Suppressor macrophage treated with lipopolysaccharide for 1 hour (primary cell): Measurements from ENCODE around the gene SMIM12.
"Not testable (repeated sequence)": the region's sequence is repeated elsewhere in the genome, so short reads cannot be mapped to it uniquely, and the experiment has no call there.

ENCODE experiments used
- DNase-seq, 3 donors: peaks; one replicate each; pipeline ENCODE4 v3.0.0-alpha.2; 2020 to 2022

SMIM12 gene

DNA sequence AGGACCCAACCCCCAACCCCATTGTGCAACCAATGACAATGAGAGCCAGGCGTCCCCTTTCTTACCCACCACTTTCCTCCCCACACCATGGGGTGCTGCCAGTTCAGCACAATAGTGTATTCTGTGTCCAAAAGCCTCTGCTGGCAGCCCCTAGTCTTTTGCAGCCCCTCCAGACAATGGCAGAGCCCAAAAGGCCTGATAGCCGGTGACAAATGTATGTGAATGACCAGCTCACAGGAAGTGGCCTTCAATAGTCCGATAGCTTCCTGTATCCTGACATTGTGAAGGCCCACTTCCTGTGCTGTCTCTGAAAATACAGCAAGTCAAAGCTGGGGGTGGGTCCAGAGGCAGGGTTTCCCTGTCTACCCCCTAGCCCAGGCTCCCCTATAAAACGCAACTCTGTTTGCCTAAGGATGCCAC lies 16.6 kb downstream of the SMIM12 start:
- no peak for DNase-seq

GRCh38 chr1:34842073-34842472 lies 17.5 kb downstream of the SMIM12 start:
- no peak for DNase-seq

GRCh38 chr1:34840426-34840825 lies 19.1 kb downstream of the SMIM12 start:
- DNase-seq: no peak

GRCh38 chr1:34839526-34840305 lies 19.8 kb downstream of the SMIM12 start:
- no peak for DNase-seq

GRCh38 chr1:34833711-34834110 lies 25.8 kb downstream of the SMIM12 start:
- DNase-seq: no peak

DNA sequence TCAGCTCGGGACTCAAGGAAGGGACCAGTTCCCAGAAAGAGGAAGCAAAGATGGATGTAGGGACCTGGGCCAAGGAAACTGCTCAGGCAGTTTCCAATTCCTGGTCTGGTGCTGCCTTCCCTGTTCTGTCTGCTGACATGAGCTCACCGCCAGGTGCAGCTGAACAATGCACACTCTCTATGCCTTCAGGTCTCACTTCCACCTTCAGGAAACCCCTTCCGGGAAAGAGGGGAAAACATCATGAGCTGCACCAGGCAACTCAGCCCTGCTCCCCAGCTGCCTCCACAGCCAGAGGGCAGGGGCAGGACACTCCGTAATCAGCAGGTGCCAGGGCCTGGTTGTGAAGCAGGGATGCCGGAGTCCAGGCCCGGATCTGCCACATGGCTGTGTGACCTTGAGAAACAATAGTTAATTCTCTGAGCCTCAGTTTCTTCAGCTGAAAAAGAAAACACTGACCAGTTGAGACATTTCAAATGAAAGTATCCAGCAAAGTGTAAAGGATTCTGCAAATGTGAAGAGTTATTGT lies 27.8 kb downstream of the SMIM12 start:
- DNase-seq: no peak

GRCh38 chr1:34829250-34829649 lies 30.3 kb downstream of the SMIM12 start:
- DNase-seq: no peak

DNA sequence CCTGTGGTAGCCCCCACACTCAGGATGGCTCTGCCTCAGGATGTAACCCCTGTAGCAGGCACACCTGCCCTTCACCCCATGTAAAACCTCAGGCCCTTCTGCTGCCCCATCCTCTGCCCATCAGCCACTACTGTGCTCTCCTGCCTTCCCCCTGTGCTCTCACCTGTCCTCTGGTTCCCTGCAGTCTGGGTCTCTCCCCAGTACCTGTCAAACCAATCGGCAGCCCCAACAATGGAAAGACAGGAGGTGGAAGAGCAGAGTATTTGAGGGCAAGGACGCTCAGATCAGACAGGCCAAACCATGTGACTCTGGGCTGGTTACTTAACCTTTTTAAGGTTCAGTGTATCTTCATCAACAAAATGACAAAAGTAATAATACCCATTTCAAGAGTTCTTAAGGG lies 30.9 kb downstream of the SMIM12 start:
- no peak for DNase-seq

DNA sequence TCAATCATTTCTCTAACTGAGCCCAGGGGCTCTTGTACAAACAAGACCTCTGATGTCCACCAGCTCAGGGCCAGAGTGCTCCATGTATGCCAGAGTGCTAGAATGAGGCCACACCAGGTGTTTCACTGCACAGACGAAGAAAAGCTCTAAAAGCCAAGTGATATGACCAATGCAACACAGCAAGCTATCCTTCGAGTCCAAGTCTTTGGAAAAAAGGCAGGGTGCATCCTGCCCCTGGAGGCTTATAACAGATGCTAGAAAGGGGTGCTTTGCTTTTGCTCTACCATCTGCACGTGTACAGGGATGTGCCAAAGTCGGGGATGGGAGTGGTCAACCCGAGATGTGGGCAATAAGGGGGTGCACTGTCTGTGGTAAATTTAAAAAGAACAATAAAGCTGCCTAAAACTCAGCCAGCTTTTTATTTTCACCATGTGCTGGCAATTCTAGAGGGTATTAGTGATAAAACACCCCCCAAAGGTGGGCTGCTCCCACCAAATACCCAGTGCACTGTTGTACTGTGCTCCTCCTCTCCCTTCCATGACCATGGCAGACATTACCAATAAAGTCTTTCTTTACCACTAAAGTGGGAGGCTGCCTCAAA lies 32.1 kb downstream of the SMIM12 start:
- no peak for DNase-seq

- DNase-seq: no peak
Observed at GRCh38 chr1:34825455-34826091, 34.0 kb downstream of the SMIM12 start.

DNA sequence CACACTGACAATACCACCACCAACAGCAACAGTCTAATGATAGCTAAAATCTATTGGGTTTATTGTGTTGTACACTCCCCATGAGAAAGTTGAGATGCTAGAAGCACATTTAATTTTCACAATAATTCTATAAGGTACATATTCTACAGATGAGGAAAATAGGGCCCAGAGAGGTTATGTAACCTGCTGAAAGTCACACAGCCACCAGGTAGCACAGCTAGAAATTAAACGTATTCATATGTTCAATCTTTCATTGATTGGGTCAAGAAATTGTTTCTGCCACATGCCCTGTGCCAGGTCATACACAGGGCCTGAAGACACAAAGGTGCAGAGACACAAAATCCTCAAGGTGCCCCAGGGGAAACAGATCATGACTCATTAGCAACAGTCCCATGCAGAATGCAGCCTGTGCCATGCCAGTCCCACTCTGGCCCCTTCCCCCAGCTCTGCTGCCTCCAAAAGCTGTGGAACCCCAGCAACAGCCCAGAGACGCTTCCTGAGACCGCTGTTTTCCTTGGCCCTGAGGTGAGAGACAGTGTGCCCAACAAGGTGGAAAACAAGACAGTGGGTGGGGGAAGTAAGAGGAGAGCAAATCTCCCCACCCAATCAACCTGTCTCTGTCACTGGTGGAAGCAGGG lies 34.6 kb downstream of the SMIM12 start:
- no peak for DNase-seq

GRCh38 chr1:34822202-34822601 lies 37.3 kb downstream of the SMIM12 start:
- no peak for DNase-seq

GRCh38 chr1:34818862-34819261 lies 40.7 kb downstream of the SMIM12 start:
- not testable (repeated sequence) for DNase-seq

DNA sequence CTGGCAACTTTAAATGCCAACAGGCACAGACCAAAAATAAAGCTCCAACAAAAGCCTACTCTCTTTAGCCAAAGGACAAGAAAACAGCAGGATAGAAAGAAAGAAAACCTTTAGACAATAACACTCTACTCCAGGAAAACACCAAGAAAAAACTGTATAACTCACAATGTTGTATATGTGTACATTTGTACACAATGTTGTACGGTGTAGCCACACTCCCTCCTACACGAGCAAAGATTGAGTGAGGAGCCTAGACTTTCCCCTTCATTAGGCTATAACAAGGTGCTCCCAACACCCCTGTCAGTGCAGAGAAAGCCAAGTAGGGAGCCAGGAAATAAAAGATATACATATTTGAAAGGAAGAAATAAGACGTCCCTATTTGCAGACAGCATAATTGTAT lies 42.8 kb downstream of the SMIM12 start:
- DNase-seq: no peak

GRCh38 chr1:34816332-34816731 lies 43.2 kb downstream of the SMIM12 start:
- DNase-seq: no peak

DNA sequence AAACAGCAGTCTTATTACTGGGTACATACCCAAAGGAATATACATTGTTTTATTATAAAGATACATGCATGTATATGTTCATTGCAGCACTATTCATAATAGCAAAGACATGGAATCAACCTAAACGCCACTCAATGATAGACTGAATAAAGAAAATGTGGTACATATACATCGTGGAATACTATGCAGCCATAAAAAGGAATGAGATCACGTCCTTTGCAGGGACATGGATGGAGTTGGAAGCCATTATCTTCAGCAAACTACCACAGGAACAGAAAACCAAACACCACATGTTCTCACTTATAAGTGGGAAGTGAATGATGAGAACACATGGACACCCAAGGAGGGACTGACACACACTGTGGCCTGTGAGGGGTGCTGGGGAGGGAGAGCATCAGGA lies 48.8 kb downstream of the SMIM12 start:
- not testable (repeated sequence) for DNase-seq

- no peak for DNase-seq
Observed at GRCh38 chr1:34808051-34808810, 51.3 kb downstream of the SMIM12 start.

DNA sequence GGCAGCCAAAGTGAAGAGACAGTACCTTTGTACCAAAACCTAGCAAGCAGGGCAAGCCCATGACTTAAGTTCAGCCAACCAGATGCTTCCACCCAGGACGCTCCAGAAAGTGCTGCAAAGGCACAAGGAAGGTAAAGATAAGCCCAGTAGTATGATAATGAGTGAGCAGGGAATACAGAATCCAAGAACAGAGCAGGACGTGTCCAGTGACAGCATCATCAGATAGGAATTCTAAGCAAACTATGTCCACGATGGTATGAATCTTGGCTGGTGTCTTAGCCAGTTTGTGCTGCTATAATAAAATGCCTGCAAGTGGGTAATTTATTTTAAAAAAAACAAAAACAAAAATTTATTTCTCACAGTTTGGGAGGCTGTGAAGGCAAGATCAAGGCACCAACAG lies 53.2 kb downstream of the SMIM12 start:
- DNase-seq: no peak

DNA sequence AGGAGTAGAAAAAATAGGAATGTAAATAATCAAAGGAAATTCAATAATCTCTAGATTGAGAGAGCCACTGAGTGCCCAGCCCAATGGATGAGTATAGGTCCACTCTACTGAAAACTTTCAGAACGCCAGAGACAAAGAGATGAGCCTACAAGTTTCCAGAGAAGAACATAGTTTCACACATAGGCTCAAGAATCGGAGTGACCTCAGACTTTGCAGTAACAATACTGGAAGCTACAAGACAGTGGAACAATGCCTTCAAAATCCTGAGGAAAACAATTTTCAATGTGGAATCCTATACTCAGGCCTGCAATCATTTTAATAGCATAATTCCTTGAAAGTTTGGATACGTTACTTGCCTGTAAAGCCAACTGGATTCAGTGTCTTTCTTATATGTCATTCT lies 55.8 kb downstream of the SMIM12 start:
- no peak for DNase-seq
